HG03571 (cell line): ENCODE measurements around the gene HIVEP2.
"Not testable (repeated sequence)": the region's sequence is repeated elsewhere in the genome, so short reads cannot be mapped to it uniquely, and the experiment has no call there.

ENCODE experiments used
- ATAC-seq: cut with Tn5 transposase; IDR thresholded peaks from one replicate; pipeline ENCODE4 v1.9.1; 2021; ENCODE audit not compliant: unreplicated experiment

HIVEP2 gene, protein sequence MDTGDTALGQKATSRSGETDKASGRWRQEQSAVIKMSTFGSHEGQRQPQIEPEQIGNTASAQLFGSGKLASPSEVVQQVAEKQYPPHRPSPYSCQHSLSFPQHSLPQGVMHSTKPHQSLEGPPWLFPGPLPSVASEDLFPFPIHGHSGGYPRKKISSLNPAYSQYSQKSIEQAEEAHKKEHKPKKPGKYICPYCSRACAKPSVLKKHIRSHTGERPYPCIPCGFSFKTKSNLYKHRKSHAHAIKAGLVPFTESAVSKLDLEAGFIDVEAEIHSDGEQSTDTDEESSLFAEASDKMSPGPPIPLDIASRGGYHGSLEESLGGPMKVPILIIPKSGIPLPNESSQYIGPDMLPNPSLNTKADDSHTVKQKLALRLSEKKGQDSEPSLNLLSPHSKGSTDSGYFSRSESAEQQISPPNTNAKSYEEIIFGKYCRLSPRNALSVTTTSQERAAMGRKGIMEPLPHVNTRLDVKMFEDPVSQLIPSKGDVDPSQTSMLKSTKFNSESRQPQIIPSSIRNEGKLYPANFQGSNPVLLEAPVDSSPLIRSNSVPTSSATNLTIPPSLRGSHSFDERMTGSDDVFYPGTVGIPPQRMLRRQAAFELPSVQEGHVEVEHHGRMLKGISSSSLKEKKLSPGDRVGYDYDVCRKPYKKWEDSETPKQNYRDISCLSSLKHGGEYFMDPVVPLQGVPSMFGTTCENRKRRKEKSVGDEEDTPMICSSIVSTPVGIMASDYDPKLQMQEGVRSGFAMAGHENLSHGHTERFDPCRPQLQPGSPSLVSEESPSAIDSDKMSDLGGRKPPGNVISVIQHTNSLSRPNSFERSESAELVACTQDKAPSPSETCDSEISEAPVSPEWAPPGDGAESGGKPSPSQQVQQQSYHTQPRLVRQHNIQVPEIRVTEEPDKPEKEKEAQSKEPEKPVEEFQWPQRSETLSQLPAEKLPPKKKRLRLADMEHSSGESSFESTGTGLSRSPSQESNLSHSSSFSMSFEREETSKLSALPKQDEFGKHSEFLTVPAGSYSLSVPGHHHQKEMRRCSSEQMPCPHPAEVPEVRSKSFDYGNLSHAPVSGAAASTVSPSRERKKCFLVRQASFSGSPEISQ (N-terminal part only)

DNA sequence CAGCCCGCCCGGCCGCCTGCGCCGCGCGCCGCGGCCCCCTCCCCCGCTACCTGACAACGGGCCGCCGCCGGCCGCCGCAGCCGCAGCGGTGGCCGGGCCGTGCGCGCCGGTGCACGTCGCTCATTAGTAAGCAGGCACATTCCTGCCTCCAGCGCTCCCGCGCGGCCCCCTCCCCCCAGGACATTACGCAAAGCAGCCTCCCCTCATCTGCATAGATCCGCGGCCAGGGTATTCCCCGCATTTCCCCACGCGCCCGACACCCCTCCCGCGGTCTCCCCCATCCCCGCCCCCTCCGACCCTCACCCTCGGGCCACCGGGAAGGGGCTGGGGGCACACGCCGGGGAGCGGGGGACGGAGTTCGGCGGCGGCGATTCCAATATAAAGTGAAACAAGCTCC lies at the start of gene HIVEP2:
TSS of gene HIVEP2 (minus strand) at position 128 of the 397 bp plus-strand sequence. CDS start 170,438 bp downstream, outside the sequence.
- ATAC-seq = peak; percentile 20

DNA sequence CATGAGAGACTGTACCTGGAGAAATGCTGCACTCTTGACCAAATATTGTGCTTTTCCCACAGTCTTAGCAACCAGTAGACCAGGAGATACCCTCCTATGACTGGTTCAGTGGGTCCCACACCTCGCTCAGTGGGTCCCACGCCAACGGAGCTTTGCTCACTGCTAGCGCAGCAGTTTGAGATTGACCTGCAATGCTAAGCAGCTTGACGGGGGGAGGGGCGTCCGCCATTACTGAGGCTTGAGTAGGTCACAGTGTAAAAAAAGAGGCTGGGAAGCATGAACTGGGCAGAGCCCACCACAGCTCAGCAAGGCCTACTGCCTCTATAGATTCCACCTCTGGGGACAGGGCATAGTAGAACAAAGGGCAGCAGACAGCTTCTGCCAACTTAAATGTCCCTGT lies 49.0 kb upstream of the HIVEP2 start:
- ATAC-seq = no peak

DNA sequence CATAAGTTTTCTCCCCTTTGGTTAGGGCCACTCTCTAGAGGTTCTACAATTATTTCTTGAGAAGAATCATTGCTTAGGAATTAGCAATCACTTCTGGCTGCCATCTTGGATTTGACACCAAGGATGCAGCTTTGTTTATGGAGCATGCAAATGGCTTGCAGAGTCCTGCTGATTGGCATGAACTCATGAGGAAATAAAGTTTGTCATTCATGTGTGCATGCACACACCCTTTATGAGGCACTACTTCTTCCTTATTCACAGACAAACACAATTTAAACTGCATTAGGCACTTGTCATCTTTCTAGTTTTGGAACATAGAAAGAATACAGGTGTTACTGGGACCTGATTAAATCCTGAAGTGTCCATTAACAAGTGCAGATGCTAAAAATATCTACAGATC lies 42.5 kb upstream of the HIVEP2 start:
- no peak for ATAC-seq

DNA sequence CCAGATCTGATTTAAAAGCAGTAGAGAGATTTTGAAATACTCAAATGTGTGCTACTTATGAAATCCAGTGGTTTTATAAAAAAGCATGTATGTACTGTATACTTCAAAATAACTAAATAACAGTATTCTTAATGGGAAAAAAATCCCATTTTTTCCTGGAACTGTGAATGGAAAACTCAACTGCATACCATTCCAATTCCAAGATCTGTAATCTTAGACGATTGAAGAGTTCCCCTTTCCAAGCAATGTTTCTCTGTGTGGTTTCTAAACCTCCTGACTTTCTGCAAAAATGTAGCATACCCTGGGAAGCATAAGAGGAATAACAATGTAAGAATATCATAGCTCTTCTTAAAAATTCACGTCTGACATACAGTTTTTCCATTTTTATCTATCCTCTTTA lies 40.3 kb upstream of the HIVEP2 start:
- ATAC-seq = no peak

DNA sequence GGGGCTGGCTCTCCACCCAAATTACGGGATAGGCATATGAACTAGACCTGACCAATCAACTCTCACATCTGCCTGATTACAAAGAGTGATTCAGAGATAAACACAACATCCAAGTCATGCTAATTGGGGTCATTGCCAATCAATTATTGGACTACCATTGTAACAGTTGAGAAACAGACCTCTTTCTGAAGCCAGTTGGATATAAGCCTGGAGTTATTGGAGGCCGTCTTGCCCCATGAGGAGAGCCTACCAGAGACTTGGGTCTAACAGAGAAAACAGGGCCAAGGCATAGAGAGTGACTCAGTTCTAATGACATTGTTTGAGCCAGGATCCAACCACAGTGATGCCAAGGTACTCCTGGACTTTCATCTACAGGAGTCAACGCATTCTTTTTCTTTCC lies 39.4 kb upstream of the HIVEP2 start:
- ATAC-seq = no peak

DNA sequence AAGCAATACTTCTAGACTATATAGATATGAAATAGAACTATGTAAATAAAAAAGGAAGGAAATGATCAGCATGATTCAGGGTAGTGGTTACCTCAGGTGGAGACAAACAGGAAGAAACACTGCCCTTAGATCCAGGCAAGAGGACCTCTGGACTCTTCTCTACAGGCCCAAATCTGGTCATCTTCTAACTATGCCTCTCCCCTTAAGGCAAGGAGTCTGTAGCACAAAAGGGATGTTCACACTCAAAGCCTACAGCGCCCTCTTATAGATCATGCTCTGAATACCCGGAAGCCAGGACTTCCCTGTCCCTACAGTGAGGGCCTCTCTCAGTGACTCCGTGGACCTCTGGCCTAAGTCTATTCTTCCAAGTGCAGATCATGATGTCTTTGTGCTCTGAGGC lies 30.4 kb upstream of the HIVEP2 start:
- no peak for ATAC-seq

DNA sequence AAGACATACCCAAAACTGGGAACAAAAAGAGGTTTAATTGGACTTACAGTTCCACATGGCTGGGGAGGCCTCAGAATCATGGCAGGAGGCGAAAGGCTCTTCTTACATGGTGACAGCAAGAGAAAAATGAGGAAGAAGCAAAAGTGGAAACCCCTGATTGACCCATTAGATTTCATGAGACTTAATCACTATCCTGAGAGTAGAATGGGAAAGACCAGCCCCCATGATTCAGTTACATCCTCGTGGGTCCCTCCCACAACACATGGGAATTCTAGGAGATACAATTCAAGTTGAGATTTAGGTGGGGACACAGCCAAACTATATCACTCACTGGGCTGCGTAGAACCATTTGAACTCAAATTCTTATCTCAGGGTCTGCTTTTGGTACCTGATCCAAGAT lies 26.0 kb upstream of the HIVEP2 start:
- ATAC-seq = not testable (repeated sequence)

DNA sequence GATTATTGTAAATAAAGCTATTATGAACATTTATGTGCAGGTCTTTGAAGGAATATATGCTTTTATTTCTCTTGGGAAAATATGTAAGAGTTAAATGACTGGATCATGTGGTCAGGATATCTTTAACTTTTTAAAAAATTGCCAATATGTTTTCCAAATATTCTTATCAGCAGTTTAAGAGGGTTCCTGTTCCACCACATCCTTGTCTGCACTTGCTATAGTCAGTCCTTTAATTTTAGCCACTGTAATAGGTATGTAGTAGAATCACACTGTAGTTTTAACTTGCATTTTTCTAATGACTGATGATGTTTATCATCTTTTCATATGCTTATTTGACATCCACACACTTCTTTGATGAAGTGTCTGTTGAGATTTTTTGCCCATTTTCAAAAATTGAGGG lies 23.6 kb upstream of the HIVEP2 start:
- ATAC-seq = no peak

DNA sequence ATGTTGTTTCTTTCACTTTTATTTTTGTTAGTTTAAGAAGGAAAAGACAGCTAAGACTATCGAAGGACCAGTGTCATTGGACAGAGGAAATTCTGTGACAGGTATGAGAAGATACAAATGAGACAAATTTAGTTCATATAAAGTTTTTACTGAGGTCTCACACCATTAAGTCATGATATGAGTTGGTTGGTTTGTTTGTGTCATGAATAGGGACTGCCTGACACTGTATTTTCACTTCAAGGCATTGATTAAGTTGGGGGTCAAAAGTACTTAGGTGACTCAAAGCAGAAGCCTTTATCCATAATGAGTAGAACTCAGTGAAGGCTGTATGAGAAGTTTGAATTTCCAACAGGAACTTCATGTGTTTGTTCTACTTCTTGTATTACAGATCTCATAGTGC lies 21.3 kb upstream of the HIVEP2 start:
- ATAC-seq = no peak

DNA sequence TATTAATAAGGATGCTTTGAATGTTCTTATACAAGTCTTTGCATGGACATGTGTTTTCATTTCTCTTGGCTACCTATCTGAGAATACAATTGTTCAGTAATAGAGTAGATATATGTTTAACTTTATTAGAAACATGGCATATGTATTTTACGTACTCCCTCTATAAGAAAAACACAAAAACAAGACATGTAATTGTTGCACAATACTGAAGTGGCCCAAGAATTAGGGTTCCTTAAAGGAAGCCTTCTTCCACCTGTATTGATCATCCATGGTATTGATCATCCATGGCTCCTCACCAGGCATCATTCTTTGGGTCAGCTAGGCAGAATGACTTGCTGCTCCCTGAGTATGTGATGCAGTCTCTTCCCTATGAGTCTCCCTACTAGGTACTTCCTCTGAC lies 20.2 kb upstream of the HIVEP2 start:
- no peak for ATAC-seq

DNA sequence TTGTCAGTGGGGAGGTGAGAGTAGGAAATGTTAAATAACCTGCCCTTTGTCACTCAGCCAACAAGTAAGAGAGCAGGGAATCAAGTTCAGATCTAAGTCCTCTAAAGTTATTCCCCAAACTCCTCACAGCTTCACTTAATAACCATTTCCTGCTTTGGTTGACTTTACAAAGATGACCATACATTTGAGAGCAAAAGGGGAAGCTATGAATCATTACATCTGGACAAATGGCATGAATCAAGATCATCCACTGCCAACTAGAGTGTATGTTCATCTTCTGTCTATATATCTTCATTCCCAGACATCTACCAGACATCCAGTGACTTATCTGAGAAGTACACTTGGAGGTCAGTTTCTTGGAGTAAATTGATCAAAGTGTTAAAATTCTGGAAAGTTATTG lies 15.1 kb upstream of the HIVEP2 start:
- ATAC-seq = no peak

DNA sequence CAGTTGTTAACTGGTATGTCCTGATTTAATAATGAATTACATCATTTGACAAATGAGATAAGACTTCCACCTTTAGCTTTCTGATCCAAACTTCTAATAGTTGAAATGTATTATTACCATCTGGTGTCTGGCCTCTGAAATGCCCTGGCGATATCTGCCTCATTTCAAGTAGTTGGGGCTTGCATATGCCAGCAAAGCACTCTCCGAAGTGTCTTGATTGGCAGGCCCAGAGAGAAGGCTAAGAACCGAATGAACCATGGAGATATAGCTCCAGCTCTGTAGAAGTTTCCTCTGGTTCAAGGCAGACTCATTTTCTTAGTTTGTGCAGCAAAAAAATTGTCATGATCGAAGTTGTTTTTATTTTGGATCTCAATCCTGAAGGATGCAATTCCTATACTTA lies 13.4 kb upstream of the HIVEP2 start:
- no peak for ATAC-seq

DNA sequence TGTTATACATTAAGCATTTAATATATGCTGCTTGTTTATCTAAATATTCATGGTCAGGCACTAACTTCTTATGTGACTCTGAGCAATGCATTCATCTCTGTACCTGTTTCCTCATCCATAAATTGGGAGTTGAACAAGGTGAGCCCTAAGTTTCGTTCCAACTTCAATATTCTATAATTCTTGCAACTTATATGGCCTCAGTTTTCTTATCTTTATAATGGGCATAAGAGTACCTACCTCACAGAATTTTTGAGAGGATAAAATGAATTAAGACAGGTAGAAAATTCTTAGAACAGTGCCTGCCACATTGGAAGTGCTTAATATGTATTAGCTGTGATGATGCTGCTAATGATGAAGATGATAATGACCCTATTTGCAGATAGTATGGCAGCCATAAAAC lies 11.8 kb upstream of the HIVEP2 start:
- ATAC-seq = no peak

DNA sequence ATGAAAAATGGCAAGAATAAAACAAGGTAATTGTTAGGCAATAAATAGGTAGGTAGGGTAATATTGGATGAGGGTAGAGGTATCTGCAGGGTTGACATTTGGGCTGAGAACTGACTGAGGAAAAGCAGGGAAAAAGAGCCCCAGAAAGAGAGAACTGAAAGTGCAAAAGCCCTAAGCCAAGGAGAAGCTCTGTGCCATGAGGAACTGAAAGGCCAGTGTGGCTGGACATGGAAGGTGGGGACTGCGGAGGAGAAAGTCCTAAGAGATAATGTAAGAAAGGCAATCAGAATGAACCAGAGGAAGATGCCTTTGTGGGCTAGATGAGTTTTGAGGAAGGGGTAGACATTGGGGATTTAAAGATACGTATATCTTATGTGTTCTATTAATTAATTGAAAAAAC lies 9.9 kb upstream of the HIVEP2 start:
- no peak for ATAC-seq

DNA sequence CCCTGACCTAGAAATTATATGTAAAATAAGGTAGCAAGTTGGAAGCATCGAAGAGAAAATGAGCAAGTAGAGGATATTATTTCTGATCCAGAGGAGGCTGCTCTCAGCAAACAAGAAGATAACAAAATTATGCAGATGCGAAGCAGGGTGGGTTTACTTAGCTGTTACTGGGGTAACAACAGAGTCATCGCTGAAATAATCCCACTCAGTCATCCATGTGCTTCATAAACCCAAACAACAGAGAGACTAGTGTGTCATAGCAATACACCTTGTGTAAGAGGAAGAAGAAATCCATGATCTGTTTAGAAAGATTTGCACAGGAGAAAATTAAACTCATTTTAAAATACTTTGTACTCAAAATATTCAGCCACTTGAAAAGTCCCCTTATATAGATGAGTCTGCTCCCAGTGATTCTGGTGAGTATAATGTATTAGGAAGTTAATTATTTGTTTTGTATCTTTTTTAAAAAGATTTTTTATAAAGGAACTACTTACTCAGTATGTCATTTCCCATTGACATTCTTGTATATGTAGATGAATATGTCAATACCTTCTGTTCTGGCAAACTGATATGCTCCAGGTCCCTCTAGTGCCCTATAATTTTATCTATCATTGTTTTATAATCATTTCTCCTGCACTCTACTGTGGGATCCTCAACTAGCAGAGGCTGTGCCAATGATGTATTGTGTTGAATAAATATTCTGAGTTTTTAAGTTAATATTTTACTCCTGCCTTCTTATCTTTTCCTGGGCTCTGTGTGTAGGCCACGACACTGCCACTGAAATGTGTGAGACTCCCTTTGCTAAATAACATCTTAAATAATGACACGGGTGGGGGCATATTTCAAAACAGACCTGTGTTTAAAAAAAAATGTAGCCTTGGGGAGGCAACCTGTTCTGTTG lies 8.6 kb upstream of the HIVEP2 start:
- no peak for ATAC-seq

DNA sequence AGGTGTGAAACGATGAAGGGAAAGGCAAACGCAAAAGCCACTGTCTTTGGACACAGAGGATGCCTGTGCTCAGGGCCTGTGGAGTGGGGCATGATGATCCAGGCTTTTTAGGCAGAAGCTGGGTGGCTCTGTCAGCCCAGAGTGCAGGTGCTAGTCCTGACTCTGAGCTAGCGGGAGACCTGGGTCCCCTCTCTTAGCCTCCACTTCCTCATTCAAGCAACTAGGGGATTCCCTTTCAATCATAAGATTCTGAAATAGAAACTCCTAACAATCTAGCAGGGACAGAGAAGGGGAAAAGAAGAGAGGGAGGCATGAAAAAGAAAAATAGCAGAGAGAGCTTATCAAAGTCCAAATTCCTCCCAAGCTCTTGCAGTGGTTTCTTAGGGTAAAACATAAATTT lies 7.6 kb upstream of the HIVEP2 start:
- peak; percentile 72 for ATAC-seq

DNA sequence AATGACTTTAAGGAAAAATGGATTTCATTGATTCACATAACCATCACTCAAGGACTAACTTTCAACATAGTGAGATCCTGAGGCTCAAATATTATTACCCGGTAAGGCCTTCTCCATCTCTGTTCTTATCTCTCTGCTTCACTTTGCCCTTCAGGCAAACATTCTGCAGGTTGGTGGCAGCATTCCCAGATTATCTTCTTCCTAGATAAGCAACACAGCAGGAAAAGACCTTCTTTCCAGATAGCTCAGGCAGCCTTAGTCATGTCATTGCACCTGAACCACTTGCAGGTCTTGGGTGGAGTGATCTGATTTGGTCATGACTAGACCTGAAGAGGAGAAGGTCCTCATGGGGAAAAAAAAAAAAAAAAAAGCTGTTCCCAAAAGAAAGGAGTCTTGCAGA lies 5.3 kb upstream of the HIVEP2 start:
- ATAC-seq = no peak

DNA sequence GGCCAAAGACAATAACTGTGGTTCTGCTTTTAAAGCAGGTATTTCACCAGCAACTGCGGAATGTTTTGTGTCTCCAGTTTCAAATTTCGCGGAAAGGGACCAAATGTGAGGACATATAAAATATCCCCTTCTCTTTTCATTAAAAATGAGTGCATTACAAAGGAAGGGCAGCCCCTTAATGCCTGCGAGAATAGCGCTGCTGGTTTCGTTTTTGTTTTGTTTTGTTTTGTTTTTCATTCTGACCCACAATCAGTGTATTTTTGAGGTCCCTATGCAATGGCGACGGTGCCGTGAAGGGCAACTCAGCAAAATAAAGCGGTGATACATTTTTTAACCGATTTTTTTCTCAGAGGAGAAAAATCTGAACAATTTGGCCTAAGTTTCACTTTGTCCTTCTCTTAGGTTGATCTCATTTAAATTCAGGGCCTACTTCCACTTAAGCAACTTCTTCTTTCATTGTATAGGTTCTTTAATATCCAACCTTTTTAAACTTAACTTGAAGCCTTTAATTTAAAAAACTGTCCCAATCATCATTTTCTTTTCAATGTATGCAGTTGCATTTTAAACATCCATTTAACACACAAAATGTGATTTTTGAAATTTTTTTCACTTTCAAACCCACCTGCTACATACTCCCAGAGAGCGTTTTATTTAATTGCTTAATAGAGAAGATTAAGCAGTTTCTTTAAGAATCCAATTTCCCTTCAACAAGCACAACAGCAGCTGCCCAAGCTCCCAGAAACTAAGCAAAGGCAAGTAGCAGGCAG lies 2.9 kb upstream of the HIVEP2 start:
- ATAC-seq = peak; percentile 26

DNA sequence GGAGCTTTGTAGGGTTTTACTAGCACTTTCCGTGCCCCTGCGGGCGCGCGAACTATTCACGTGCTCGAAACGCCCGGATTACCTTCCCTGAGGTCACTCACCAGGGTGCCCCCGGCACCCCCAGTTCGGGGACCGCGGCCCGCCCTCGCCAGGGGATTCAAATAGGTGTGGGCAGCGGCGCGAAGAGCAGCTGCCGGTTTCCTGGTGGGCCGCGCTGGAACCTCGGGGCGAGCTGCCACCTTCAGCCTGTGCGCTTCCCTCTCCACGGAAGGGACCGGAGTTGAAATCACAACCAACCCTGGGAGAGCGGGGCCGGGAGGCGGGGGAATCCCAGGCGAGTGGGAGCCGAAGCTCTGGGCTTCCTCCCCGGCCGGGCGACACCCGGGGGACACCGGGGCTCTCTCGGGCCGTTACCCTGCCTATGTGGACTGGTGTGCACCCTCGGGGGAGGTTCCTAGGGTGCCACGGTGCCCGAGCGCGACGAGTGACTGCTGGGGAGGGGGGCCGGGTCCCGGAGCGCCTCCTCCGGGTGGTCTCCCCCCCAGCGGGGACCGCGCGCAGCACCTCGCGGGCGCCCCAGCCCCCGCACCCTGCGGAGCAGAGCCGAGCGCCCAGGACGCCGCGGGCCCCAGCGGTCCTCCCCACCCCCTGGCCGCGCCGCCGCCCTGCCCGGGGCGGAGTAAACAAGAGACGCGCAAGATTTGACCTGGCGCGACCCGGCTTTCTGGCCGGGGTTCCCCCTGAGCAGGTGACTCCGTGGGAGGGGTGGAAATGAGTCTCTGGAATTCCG lies 2.1 kb upstream of the HIVEP2 start:
- ATAC-seq = peak; percentile 44
